CD4-positive, alpha-beta T cell treated with Interleukin-4 for 4 hours (primary cell): ENCODE measurements around the gene VSIG10L.

Experiments used
- DNase-seq: peaks from one replicate; pipeline ENCODE4 v3.0.0-alpha.2; 2020

VSIG10L gene

DNA sequence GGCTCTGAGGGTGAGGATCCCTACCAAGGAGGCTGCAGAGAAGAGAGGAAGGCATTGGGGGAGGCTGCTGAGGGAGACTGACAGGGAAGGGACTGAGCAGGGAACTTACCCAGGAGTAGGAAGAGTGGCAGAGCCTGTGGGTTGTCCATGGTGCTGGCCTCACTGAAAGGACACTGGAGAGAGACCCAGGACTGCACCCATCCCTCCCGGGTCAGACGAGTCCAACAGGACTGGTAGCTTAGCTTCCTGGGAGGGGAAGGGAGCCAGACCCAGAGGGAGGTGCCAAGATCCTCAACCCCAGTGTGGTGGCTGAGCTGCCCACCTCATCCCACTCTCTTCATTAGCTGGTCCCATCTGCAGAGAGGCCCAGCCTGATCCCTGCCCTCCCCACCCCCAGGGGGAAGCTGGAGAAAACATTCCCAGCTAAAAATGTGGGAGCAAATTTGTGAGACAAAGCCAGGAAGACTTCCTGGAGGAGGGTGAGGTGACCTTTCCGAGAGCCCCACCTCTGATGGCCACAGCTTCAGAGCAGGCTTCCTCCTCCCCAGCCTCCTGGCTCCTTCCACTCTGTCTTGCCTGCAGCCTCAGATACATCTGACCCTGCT, at the start of gene VSIG10L:
VSIG10L (minus strand) TSS at position 164 of the 605 bp plus-strand sequence; CDS start at position 149, 15 bp downstream.
- no peak for DNase-seq

DNA sequence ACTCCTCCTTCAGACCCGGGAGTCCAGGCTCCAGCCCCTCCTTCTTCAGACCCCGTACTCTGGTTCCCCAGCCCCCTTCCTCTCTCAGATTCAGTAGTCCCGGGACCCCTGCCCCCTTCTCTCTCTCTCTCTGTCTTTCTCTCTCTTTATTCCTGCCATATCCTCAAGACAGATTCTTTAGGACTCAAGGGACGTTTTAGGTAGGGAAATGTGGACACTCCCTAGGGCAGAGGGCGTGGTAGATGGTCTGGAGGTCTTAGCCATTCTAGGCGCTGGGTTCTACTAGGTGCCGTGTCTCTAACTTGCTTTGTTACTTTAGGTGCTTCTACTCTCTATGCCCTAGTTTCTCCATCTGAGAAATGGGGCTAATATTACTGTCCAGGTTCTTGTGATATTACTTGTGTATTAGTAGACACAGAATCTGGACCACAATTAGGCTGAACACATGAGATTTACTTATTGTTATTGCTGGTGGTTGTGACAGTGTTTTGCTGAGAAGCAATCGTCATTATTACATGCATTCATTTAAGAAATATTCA, 49.2 kb upstream of the VSIG10L start:
- DNase-seq = no peak

DNA sequence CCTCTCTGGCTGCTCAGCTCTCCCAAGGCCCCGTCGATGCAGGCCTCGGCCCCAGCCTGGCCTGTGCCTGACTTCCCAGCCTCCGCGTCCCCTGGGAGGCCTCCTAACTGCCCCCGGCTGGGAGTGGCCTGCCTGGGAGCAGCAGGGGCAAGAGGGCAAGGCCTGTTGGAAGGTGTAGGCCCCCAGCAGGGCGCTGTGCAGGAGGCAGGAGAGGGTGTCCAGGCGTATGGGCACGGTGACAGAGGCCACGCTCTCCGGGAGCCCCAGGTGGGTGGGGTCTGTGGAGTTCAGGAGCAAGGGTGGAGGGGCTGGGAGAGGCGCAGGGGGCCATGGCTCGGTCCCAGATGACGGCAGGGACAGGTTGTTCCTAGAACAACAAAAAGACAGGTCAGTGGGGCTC, 47.2 kb upstream of the VSIG10L start:
- no peak for DNase-seq

DNA sequence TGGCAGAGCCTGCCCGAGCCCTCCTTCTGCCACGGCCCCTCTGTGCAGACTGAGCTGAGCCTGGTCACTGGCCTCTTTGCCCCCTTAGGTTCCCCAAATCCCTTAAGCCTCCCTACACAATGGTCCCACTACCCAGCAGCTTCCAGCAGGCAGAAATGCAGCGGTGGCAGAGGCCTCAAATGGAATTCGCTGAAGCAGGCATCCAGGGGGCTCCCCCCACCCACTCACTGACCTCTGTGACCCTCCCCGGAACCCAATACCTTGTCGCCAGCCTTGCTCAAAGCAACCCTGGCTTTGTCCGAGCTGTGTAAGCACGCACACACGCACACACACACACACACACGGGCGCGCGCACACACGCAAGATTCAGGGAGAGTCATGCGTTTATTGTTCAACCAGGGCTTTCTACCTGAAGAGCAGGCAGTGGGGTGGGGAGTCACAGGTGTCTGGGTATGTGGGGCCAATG, 46.0 kb upstream of the VSIG10L start, which contains the start of gene LIM2:
LIM2 (minus strand) TSS at position 51 of the 466 bp plus-strand sequence. CDS start 531 bp downstream, outside the sequence.
- no peak for DNase-seq

DNA sequence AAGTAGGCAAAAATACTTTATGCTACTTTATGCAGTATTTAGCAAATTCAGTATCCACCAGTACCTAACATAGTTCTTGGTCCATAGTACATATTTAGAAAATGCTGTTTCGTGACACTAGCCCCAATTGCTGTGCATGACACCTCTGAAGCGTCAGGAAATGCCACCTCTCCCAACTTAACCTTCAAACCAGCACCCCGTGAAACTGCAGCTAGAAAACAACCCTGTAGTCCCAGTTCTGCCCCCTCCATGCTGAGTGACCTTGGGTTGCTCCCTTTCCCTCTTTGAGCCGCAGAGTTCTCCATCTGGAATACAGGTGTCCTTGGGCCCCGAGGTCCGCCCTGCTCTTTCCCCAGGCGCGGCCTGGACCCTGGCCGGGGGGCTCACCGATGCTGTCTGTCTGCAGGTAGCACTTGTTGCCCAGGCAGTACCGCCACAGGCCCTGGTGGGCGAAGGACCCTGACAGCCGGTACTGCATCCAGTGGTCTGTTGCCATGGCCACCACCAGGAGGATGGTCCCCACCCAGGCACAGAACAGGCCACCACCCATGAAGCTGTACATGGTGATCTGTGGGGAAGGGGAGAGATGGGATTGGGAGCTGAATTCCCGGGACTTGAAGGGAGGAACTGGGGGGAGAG, 45.1 kb upstream of the VSIG10L start:
- no peak for DNase-seq

DNA sequence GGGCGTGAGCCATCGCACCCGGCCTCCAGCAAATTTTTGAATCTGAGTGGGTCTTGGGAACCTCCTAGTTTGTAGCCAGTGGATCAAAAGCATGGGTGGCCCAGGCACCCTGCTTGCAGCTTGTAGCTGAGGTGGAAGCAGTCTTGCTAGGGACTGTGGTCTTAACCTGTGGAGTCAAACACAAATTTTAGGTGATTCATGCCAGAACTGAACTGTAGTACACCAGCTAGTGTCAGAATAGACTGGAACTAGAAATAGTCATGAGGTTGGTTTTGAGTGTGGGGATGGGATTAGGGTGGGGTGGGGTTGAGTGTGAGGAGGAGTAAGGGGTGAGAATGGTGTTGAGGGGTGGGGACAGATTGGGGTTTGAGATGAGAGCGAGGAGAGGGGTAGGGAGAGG, 40.1 kb upstream of the VSIG10L start:
- no peak for DNase-seq

DNA sequence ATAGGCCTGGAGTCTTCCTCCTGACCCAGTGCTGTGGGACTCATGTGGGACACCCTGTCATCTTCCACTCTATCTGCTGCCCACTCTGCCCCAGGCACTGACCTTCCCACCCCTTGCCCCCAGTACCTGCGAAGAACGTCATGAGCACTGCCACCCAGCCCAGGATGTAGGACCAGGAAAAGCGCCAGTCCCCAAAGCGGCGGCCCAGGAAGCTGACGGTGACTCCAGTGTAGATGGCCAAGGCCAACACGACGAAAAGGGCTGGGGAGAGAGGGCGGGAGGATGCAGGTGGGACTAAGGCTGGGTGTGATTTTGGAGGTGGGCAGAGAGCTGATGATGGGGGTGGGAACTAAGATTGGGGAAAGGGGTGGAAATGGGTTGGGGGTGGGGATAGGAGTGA, 38.4 kb upstream of the VSIG10L start:
- DNase-seq = no peak

DNA sequence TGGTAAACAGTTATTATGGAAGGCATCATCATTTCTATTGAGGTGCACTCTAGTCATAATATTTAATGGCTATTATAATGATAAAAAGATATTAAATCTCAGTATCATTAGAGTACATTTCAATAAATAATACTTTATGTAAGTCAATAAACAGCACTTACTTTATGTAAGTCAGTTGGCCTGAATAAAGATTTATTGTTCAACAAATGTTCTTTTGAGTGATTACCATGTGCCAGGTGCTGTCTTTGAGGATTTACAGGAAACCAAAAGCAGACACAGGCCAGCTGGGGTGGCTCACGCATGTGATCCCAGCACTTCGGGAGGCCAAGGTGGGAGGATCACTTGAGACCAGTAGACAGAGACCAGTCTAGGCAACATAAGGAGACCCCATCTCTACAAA, 35.5 kb upstream of the VSIG10L start:
- DNase-seq = no peak

DNA sequence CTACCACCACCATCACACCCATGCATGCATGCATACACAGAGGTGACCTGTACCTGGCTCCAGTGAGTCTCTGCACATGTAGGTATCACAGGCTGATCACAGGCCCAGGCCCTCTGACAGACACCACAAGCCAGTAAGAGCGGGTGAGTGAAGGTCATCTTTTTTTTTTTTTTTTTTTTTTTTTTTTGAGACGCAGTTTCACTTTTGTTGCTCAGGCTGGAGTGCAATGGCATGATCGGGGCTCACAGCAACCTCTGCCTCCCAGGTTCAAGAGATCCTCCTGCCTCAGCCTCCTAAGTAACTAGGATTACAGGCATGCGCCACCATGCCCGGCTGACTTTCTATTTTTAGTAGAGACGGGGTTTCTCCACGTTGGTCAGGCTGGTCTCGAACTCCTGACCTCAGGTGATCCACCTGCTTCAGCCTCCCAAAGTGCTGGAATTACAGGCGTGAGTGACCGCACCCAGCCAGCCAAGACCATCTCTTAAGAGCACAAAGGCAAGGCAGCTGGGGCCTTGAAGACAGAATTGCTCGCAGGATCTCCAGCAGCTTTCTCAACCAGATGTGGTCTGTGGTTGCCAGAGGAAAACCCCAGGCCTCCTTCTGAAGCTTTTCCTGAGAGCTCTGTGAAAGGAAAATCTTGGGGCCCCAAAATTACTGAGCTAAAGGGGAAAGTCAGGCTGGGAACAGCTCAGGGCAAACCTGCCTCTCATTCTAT, 33.7 kb upstream of the VSIG10L start:
- no peak for DNase-seq

DNA sequence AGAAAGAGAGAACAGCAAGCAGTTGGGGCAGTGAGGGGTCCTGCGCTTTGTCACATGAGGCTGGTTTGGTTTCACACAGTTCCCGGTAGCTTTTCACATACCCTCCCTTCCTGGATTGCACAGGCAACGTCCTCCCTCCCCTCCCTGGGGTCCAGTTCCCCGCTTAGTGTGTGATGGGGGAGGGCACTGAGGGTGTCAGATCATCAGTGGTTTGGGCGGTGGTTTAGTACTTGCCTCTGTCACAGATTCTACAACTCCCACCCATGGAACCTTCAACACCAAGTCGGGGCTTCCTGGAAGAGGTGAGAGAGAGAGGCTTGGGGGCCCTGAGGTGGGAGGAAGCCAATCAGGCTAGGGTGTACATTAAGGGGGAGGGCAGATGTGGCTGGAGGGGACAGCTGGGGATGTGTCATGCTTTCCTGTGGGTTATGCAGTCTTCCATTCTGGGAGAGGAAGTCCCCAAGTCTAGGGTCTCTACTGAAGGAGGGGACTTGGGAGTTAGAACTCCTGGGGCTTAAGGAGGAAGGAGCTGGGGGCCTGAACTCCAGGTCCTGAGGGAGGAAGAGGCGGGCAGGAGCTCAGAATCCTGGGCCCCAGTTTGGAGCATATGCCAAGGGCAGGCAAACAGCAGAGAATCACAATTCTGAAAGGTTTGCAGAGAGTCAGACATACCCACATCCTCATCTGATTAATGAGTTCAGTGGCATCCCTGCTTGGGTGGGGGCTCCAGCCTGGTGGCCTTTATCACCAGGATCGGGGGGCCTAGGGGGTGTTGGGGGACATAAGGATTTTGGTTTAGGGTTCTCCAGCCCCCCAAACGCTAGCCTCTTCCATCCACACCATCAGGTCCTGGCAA, 30.9 kb upstream of the VSIG10L start, which contains the start of gene NKG7:
NKG7 (minus strand) TSS at position 6 of the 856 bp plus-strand sequence. CDS start 119 bp downstream, outside the sequence.
- peak; percentile 92 for DNase-seq

DNA sequence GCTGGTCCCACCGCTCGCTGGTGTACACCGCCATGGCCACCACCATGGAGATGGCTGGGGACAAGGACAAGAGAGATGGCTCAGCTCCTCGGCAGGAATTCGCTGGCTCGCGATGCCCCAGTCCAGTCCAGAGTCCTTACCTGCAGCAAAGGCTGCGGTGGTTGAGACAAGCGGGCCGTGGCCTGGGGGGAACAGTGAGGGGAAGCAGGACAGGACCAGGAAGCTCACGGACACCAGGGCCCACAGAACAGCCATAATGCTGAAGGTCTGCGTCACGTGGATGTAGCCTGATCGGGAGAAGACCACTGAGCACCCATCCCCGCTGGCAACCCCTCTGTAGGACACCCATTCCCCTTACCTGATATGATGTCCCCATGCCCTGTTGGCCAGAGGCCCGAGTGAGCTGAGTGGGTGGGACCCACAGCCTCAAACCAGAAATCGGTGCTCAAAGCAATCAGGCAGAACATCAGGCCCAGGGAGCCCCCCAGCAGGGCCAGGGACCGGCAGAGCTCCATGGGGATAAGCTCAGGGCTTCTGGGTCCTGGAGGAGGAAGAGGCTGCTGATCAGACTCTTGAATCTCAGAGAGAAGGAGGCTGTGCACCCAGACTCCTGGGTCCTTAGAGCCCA, 30.2 kb upstream of the VSIG10L start:
- DNase-seq = no peak

DNA sequence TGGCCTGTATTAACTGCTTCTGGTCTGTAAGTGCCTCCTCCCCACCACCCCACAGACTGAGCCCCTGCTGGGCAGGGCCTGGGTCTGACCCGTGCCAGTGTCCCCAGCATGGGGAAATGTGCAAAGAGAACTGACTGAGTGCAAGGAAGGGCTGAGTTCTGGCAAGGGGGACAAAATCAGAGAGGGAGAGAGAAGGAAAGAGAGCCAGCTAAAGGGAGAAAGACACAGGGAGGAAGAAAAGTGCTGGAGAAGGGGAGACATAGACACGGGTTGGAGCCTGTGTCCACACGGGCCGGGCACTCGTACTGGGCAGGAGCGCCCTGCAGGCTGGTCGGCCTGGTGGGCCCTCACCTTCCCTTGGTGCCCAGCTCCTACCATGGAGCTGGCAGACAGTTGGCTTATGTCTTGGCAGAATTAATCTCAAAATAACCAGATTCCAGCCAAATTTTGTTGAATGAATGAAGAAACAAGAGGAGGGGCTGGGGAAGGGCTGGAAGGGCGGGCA, 29.3 kb upstream of the VSIG10L start:
- DNase-seq = no peak

DNA sequence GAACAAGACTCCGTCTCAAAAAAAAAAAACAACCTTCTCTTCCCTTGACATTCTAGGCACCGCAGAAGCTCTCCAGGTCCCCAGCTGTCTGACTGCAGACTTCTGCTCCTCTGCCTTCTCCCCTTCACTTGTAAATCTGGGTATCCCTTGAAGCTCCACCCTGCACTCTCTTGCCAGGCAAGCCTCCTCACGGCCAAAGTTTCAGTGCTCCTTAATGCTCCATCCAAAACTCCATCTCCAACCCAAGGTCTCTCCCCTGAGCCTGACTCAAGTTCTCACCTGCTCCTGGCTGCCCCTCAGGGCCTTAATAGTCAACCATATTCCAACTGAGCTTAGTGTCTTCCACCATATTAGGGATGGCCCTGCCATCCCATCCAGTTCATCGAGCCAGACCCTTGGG, 28.3 kb upstream of the VSIG10L start:
- no peak for DNase-seq

DNA sequence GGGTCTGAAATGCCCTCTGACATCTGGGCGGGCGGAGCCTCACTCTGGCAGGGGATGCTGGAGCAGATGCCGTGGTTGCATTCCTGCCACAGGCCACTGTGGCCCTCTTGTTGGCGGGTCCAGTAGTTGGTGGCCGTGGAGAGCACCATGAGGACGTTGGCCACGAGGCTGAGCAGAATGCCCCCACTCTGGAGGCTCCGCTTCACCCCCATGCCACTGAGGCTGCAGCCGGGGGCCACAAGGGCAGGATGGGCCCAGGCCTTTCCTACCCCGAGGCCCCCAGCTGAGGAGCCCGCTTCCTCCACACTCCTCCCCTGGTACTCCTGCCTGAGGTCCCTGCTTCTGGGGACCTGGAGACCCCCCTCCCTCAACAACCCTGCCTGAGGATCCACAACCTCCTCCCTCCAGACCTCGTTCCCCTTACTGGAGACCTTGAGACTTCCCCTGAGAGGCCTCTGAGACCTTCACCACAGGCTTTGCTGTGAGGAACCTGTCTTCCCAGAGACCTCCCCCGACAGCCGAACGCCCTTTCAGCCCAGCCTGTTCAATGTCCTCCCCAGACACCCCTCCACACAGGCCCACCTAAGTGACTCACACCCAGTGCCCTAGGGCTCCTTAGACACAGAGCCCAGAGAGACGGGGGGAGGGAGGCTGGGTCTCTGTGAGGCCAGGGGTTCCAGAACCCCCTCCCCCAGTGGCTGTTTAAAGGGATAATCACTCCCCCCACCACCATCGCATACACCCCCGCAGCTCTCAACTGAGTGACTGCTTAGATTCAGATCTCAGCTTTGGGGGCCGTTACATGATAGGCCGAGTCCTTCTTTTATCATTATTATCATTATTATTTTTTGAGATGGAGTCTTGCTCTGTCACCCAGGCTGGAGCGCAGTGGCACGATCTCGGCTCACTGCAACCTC, 26.7 kb upstream of the VSIG10L start, which contains the start of gene CLDND2:
CLDND2 (minus strand) TSS at position 638 of the 917 bp plus-strand sequence; CDS start at position 212, 426 bp downstream.
- peak; percentile 41 for DNase-seq

DNA sequence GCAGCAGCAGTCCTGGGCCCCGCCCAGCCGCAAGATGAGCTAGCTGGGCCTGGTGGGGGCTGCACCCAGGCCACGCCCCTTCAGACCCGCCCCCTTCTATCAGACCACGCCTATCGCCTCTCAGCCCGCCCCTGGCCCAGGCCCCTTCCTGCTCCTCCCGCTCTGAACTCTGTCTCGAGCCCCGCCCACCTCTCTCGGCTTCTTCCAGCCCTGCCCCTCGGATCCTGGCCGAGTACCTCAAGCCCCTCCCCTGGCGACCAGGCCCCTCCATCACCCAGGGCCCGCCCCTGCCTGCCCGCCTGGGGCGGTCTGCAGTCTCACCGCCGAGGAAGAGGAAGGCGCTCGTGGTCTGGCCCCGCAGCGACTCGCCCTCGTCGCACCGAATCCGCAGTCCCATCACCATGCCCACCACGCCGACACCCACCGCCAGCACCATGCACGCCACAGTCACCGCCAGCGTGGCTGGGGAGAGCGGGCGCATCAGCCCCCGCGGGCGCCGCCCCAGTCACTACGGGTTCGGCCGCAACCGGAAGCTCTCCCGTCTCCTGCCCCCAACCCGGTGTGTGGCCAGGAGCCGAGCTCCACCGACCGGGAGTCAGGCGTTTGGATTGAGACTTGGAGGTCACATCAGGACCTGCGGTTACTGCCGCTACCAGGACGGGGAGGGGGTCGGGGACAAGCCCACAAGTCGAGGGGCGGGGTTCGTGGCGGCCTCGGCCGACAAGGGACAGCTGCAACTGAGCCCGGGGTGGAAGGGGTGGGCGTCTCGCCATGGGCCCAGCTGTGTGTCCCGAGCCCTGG, 25.8 kb upstream of the VSIG10L start:
- DNase-seq = peak; percentile 97

DNA sequence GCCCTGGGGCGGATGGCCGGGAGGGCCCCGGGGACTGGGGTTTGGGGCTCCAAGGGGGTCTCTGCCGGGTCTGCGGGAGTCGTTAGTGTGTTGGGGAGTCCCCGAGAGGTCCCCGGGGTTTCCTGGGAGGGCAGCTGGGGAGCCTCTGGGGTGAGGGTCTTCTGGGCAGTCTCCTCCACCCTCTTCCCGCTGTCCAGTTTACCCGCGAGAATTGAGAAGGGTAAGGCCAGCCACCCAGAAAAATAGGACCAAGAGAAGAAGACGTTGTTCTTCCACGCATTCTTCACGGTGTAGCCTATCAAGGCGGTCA, 25.3 kb upstream of the VSIG10L start:
- no peak for DNase-seq

DNA sequence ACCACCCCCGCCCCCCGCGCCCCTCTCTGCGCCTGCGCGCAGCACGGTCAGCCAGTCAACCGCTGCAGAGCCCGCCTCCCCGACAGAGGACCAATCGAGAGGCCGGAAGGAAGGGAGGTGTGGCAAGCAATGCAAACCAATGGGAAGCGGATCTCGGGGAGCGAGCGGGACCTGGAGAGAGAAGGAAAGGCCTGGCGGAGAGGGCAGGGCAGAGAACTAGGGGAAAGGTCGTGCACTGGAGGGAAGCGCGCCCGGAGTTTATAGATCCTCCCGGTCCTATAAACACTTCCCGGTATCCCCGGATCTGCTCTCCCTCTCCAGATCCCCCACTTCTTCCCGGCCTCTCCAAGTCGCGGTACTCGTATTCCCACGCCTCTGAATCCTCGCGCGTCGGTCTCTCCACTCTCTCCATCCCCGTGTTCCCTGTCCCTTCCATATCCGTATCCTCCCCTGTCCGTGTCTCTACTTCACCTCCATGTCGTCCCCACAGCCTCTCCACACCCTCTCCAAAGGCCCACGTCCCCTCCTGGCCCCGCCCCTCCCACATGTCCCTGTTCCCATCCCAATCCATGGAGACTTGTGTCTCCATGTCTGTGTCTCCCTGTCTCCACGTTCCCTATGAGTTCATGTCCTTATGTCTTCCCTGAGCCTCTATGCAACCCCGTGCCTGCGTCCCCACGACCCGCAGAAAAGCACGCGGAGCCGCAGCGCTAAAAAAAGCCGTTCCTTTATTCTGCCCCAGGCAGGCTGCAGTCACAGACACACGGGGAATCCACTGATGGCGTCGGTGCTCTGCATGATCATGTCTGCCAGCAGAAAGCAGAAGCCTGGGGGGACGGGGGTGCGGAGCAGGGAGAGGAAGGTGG, 24.7 kb upstream of the VSIG10L start:
- peak; percentile 95 for DNase-seq

DNA sequence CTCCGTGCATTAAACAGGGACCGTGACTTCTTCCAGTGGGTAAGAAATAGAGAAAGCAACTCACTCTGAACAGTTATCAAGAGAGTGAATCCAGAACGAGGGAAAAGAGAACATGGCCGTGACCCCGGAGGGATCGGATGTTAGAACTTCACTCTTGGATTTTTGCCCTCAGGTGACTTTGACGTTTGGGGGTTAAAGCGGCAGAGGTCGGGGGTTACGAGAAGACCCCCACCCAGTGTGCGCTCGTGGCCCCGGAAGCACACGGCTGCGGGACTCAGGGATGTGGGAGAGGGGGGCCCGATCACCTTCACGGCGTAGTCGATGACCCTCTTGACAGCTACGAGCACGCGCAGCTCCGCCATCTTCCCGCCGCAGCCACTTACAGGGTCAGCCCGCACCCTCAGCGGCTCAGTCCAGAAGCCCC, 24.0 kb upstream of the VSIG10L start, which contains the start of gene ETFB:
ETFB (minus strand) TSS at position 424 of the 424 bp plus-strand sequence; CDS start at position 362, 62 bp downstream.
- DNase-seq = no peak
